OCI-LY1 (cell line): ENCODE measurements around the gene TCEAL3.

Experiments used
- H2AFZ ChIP-seq: fragments of 200-600 bp; sonication (generic), shearing (Covaris generic); 2 replicates; pipeline ENCODE4 v1.6.0; 2014; ENCODE audit warnings: antibody characterized with exemption, mild to moderate bottlenecking, low read length
- H3F3A ChIP-seq: fragments of 200-600 bp; sonication (generic), shearing (Covaris generic); 2 replicates; pipeline ENCODE4 v1.6.0; 2014; ENCODE audit warnings: mild to moderate bottlenecking, antibody characterized with exemption, low read length, moderate library complexity; ENCODE audit not compliant: insufficient read depth
- H3K27ac ChIP-seq: fragments of 200-600 bp; sonication (generic); 2 replicates; pipeline ENCODE4 v1.5.1; 2014; ENCODE audit warnings: low read length, mixed run types, mild to moderate bottlenecking, low read depth; ENCODE audit not compliant: poor library complexity, severe bottlenecking
- H3K27me3 ChIP-seq: fragments of 200-600 bp; sonication (generic); 2 replicates; pipeline ENCODE4 v1.6.0; 2014; ENCODE audit warnings: antibody characterized with exemption, mild to moderate bottlenecking, low read length, moderate library complexity; ENCODE audit not compliant: insufficient read depth
- H3K36me3 ChIP-seq: fragments of 200-600 bp; sonication (generic); 2 replicates; pipeline ENCODE4 v1.6.1; 2014; ENCODE audit warnings: mild to moderate bottlenecking, antibody characterized with exemption, low read length, moderate library complexity, mixed read lengths; ENCODE audit not compliant: insufficient read depth
- H3K4me1 ChIP-seq: fragments of 200-600 bp; sonication (generic); 2 replicates; pipeline ENCODE4 v1.5.1; 2014; ENCODE audit warnings: mild to moderate bottlenecking, low read length, moderate library complexity; ENCODE audit not compliant: insufficient read depth, severe bottlenecking
- H3K4me2 ChIP-seq: fragments of 200-600 bp; sonication (generic), shearing (Covaris generic); 2 replicates; pipeline ENCODE4 v1.6.1; 2014; ENCODE audit warnings: low read length
- H3K4me3 ChIP-seq: fragments of 200-600 bp; sonication (generic); 2 replicates; pipeline ENCODE4 v1.5.1; 2014; ENCODE audit warnings: low read length, low read depth, mild to moderate bottlenecking, mixed read lengths; ENCODE audit not compliant: poor library complexity, severe bottlenecking
- H3K79me2 ChIP-seq: fragments of 200-600 bp; shearing (Covaris generic); 2 replicates; pipeline ENCODE4 v1.6.1; 2016; ENCODE audit warnings: mixed run types, low read length, mixed read lengths; ENCODE audit not compliant: insufficient read depth
- H3K9ac ChIP-seq: fragments of 200-600 bp; sonication (generic), shearing (Covaris generic); 2 replicates; pipeline ENCODE4 v1.6.1; 2014; ENCODE audit warnings: mild to moderate bottlenecking, low read length, mixed read lengths
- H3K9me2 ChIP-seq: fragments of 200-600 bp; sonication (generic), shearing (Covaris generic); 2 replicates; pipeline ENCODE4 v1.6.1; 2014; ENCODE audit warnings: low read depth, mild to moderate bottlenecking, low read length, mixed read lengths
- H3K9me3 ChIP-seq: fragments of 200-600 bp; shearing (Covaris generic); 2 replicates; pipeline ENCODE4 v1.6.1; 2014; ENCODE audit warnings: low read length, mixed read lengths
- H4K20me1 ChIP-seq: fragments of 200-600 bp; sonication (generic), shearing (Covaris generic); 2 replicates; pipeline ENCODE4 v1.6.0; 2016; ENCODE audit warnings: mild to moderate bottlenecking, low read length; ENCODE audit not compliant: insufficient read depth
- CTCF ChIP-seq: fragments of 200-600 bp; sonication (generic), shearing (Covaris generic); IDR thresholded peaks from 2 replicates; pipeline ENCODE4 v1.5.1; 2017; ENCODE audit warnings: mild to moderate bottlenecking, antibody characterized with exemption, low read length, moderate library complexity, mixed read lengths
- EZH2 ChIP-seq: fragments of 200-600 bp; sonication (generic), shearing (Covaris generic); IDR thresholded peaks from 2 replicates; pipeline ENCODE4 v1.8.0; 2017; ENCODE audit warnings: borderline replicate concordance, mixed run types, mild to moderate bottlenecking, antibody characterized with exemption, low read length, moderate library complexity, mixed read lengths

The TCEAL3 gene

GRCh38 chrX:103640401-103641155 lies 32.8 kb downstream of the TCEAL3 start:
- Histone ChIP-seq H2AFZ (no peak overlapping the region), H3K27me3 (no peaks in the 10 kb centered on the region), H3K9me2 (no peaks in the 10 kb centered on the region), H3K4me1 (no peaks in the 10 kb centered on the region), H3K79me2 (no peaks in the 10 kb centered on the region), H3K4me2 (no peak overlapping the region), H3K9ac (no peak overlapping the region), H3K27ac (no peak overlapping the region), H3K4me3 (no peak overlapping the region), H3F3A (no peaks in the 10 kb centered on the region), H3K36me3 (no peaks in the 10 kb centered on the region), H3K9me3 (no peaks in the 10 kb centered on the region), H4K20me1 (no peaks in the 10 kb centered on the region)
- TF ChIP-seq CTCF (no peak), EZH2 (no peak)

GRCh38 chrX:103644125-103644524 lies 36.4 kb downstream of the TCEAL3 start:
- Histone ChIP-seq H3K79me2 (no peaks in the 10 kb centered on the region), H3K4me1 (no peaks in the 10 kb centered on the region), H4K20me1 (no peaks in the 10 kb centered on the region), H3K4me2 (no peak overlapping the region), H3K27me3 (no peaks in the 10 kb centered on the region), H2AFZ (no peak overlapping the region), H3F3A (no peaks in the 10 kb centered on the region), H3K36me3 (no peaks in the 10 kb centered on the region), H3K4me3 (no peak overlapping the region), H3K9ac (no peak overlapping the region), H3K9me2 (no peaks in the 10 kb centered on the region), H3K27ac (no peak overlapping the region), H3K9me3 (no peaks in the 10 kb centered on the region)
- TF ChIP-seq CTCF (no peak), EZH2 (no peak)

GRCh38 chrX:103647630-103648029 lies 39.9 kb downstream of the TCEAL3 start:
- H3F3A ChIP-seq: no peaks in the 10 kb centered on the region
- no peaks in the 10 kb centered on the region for H3K4me1 ChIP-seq
- H3K9me2 ChIP-seq: no peaks in the 10 kb centered on the region
- no peak overlapping the region for H3K9ac ChIP-seq
- no peaks in the 10 kb centered on the region for H3K9me3 ChIP-seq
- no peak overlapping the region for H2AFZ ChIP-seq
- H4K20me1 ChIP-seq: no peaks in the 10 kb centered on the region
- H3K36me3 ChIP-seq: no peaks in the 10 kb centered on the region
- TF ChIP-seq EZH2: no peak
- no peak for TF ChIP-seq CTCF
- H3K4me3 ChIP-seq: no peak overlapping the region
- H3K79me2 ChIP-seq: no peaks in the 10 kb centered on the region
- H3K27ac ChIP-seq: no peak overlapping the region
- H3K27me3 ChIP-seq: no peaks in the 10 kb centered on the region
- H3K4me2 ChIP-seq: no peak overlapping the region
